Melanocyte of skin (primary cell): ENCODE results near the gene AWAT1. TPM values are rescaled to one million over a fixed set of nuclear protein-coding genes. Genes with fewer than 3 reads are reported as not detected.

Source experiments
- small RNA-seq, 2 donors: library from RNA; depleted of rRNA; stranded (forward); fragments of <200 nt; gene quantifications; one replicate each; pipeline ENCODE3, GENCODE V24; 2012
- total RNA-seq, 2 donors: library from RNA; depleted of rRNA; stranded (reverse); fragments of >200 nt; gene quantifications; 2 replicates each; pipeline ENCODE4 v1.2.3, GENCODE V29; 2012

Gene AWAT1
- total RNA-seq = not detected

GRCh38 chrX:70234355-70234754 is at the start of gene AWAT1:
Gene AWAT1 (plus strand): TSS chrX:70234655. CDS start chrX:70234696, 41 bp downstream.

GRCh38 chrX:70260104-70260503 is 25.6 kb downstream of the AWAT1 start, which contains the start of gene P2RY4:
Gene P2RY4 (minus strand): TSS chrX:70260204. CDS start chrX:70259624, 580 bp downstream.

DNA sequence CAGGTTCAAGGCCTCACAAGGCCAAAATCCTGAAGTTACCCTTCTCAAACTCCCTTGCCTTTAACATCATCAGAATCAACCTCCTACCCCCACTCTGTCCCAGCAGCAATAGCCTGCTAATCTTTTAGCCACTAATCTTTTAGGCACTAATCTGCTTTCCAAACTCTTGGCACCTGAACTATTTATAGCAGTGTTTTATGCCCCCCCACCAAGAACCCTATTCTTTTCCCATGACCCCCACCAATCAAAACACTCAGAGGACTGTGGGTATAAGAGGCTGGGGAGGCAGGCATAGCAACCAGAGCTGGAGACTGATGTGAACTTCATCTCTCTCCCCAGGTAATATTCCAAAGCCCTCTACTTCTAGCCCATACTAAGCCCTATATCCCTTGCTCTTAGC is 33.6 kb downstream of the AWAT1 start, which contains the start of gene ARR3:
Gene ARR3 (plus strand): TSS at position 301 of the 400 bp plus-strand sequence. CDS start 1,052 bp downstream, outside the sequence.

GRCh38 chrX:70281951-70282350 is 47.5 kb downstream of the AWAT1 start, which contains the start of gene RAB41:
Gene RAB41 (plus strand): TSS chrX:70282172. CDS start chrX:70282218, 46 bp downstream.

Small RNA genes within 50 kb of the gene (small RNA-seq; reads per million reads assigned to genes)
- gene RNA5SP507 = 0 to 0.04 reads per million in 2 donors

Other genes with a start within 250 kb of the AWAT1 start
- gene AWAT2, start 184.7 kb upstream of the AWAT1 start, total RNA-seq = not detected
- gene OTUD6A, start 172.2 kb upstream of the AWAT1 start, total RNA-seq = not detected
- gene IGBP1, start 101.2 kb upstream of the AWAT1 start, total RNA-seq = 10 to 100 TPM; 32.7 to 50.6 TPM
- not detected for gene DGAT2L6, start 57.2 kb upstream of the AWAT1 start, total RNA-seq
- gene P2RY4, start 25.5 kb downstream of the AWAT1 start, total RNA-seq = under 1 TPM in 1 of 2 donors, not detected in 1; 0.34 TPM
- gene ARR3, start 33.7 kb downstream of the AWAT1 start, total RNA-seq = not detected
- not detected for gene RAB41, start 47.5 kb downstream of the AWAT1 start, total RNA-seq
- gene PDZD11, start 55.3 kb downstream of the AWAT1 start, total RNA-seq = 10 to 100 TPM; 54.0 to 64.3 TPM
- gene KIF4A, start 55.4 kb downstream of the AWAT1 start, total RNA-seq = 10 to 100 TPM; 11.7 to 20.6 TPM
- not detected for gene GDPD2, start 188.7 kb downstream of the AWAT1 start, total RNA-seq
- gene DLG3, start 210.2 kb downstream of the AWAT1 start, total RNA-seq = 1 to 10 TPM; 1.7 to 3.7 TPM